IMR-90 (cell line): Measurements from ENCODE around the gene GCN1.

ENCODE experiments used
- CEBPB ChIP-seq: IDR thresholded peaks from 2 replicates; pipeline ENCODE4 v1.6.1; 2012; ENCODE audit warnings: low read depth, low read length, improper control_type of control experiment
- CTCF ChIP-seq: conservative IDR thresholded peaks from 2 replicates; pipeline ENCODE4 v1.5.1; 2012; ENCODE audit warnings: mild to moderate bottlenecking, low read depth, low read length, improper control_type of control experiment
- MAFK ChIP-seq: IDR thresholded peaks from 2 replicates; pipeline ENCODE4 v1.6.1; 2012; ENCODE audit warnings: low read depth, low read length, improper control_type of control experiment
- POLR2A ChIP-seq: IDR thresholded peaks from 2 replicates; pipeline ENCODE4 v1.6.1; 2012; ENCODE audit warnings: mild to moderate bottlenecking, low read depth, low read length

- no peak for TF ChIP-seq CTCF
- TF ChIP-seq CEBPB: no peak
- no peak for TF ChIP-seq MAFK
- no peak for TF ChIP-seq POLR2A
Observed at GRCh38 chr12:120121343-120121742, 73.2 kb downstream of the GCN1 start.
